BJ (cell line): Measurements from ENCODE around the gene SPDYE5. TPM values are rescaled to one million over a fixed set of nuclear protein-coding genes. Genes with fewer than 3 reads are reported as not detected.
"Not testable (repeated sequence)": the region's sequence is repeated elsewhere in the genome, so short reads cannot be mapped to it uniquely, and the experiment has no call there.

ENCODE experiments used
- CTCF ChIA-PET: fragments of 350-600 bp; formaldehyde crosslinking; extraction: SDS; loops from one replicate; lab custom pipeline; 2021; ENCODE audit warnings: antibody characterized with exemption, inconsistent platforms; lab: Yijun Ruan, JAX
- POLR2A ChIA-PET: fragments of 300-600 bp; sonication (Branson Sonifier 250); formaldehyde crosslinking; extraction: SDS; loops from one replicate; lab custom pipeline; 2021; ENCODE audit warnings: antibody characterized with exemption; lab: Charles Lee
- DNase-seq: peaks from one replicate; pipeline ENCODE4 v3.0.0-alpha.2; 2011; ENCODE audit warnings: low read depth
- H3K27me3 ChIP-seq: 2 replicates; pipeline ENCODE4 v1.6.0; 2011; ENCODE audit warnings: low read length; ENCODE audit not compliant: control insufficient read depth, insufficient read depth
- H3K36me3 ChIP-seq: 2 replicates; pipeline ENCODE4 v1.5.1; 2011; ENCODE audit warnings: low read length; ENCODE audit not compliant: control insufficient read depth, insufficient read depth
- H3K4me3 ChIP-seq: 2 replicates; pipeline ENCODE4 v1.5.1; 2011; ENCODE audit warnings: low read depth, mild to moderate bottlenecking, control low read depth, low read length
- CTCF ChIP-seq: IDR thresholded peaks from 2 replicates; pipeline ENCODE4 v1.5.1; 2011; ENCODE audit warnings: low read depth, mild to moderate bottlenecking, control low read depth, inconsistent platforms, low read length, moderate library complexity; ENCODE audit not compliant: insufficient read depth
- polyA minus RNA-seq: library from RNA; depleted of rRNA, polyadenylated mRNA; stranded (reverse); fragments of >200 nt; gene quantifications from 2 replicates; pipeline ENCODE4 v1.2.3, GENCODE V29; 2011; rRNA and poly(A)+ RNA removed
- polyA plus RNA-seq: library from polyadenylated mRNA; depleted of rRNA; stranded (reverse); fragments of >200 nt; gene quantifications from 2 replicates; pipeline ENCODE4 v1.2.3, GENCODE V29; 2011; rRNA removed

The SPDYE5 gene
- 0.04 TPM in 1 of 2 replicates, not detected in the other for polyA plus RNA-seq
- not detected in 2 replicates for polyA minus RNA-seq

DNA sequence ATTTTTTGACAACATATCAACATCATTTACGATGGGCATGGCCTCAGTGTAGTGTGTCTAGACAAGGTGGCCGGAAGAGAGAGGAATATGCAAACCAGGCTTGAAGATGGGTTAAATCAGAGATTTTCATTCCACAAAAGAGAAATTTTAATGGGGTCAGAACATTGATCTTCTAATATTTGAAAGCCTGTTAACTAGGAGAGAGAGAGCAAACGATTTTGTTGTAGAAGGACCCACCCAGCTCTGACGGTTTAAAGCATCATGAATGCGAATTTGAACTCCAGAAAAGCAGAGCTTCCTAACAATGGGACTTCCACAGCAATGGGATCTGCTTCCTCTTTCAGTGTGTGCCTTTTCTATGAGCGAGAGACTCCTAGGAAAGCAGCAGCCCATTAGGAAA, at the start of gene SPDYE5:
TSS of gene SPDYE5 (plus strand) at position 301 of the 400 bp plus-strand sequence. CDS start 1,728 bp downstream, outside the sequence.
- H3K4me3 ChIP-seq, DNase-seq, H3K36me3 ChIP-seq, CTCF ChIA-PET, POLR2A ChIA-PET, H3K27me3 ChIP-seq: not testable (repeated sequence)

DNA sequence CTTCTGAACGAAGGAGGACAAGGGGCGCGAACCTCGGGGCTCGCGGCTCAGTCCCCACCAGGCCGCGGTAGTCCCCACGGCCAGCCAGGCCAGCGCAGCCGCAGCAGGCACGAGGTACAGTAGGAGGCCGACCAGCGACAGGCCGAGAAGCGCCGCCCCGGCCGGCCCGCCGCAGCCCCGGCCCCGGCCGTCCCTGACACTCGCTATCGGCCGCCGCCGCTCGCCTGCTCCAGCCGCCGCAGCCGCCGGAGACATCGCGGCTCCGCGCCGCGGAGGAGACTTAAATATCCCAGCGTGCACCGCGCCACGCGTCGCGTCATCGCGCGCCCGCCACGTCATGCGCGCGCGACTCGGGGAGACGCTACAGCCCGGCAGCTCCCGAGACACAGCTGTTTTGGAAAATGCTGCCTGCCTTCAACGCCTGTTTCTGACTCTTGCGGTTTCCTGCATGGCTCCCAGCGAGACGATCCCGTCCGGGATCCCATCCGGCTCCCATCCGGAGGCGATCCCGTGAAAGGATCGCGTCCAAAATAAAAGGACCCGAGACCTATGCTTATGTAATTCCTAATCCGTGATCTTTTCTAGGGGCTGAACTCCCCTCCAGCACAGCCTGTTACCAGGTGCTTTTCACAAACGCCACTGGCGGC, 49.5 kb upstream of the SPDYE5 start:
- DNase-seq: peak; percentile 0
- POLR2A ChIA-PET, CTCF ChIA-PET, H3K36me3 ChIP-seq, H3K27me3 ChIP-seq: not testable (repeated sequence)
- peak overlapping the region; percentile 50 for H3K4me3 ChIP-seq

- DNase-seq, H3K36me3 ChIP-seq, CTCF ChIA-PET, H3K4me3 ChIP-seq, H3K27me3 ChIP-seq, POLR2A ChIA-PET: not testable (repeated sequence)
Measured at GRCh38 chr7:75449946-75450345, 42.2 kb upstream of the SPDYE5 start.

DNA sequence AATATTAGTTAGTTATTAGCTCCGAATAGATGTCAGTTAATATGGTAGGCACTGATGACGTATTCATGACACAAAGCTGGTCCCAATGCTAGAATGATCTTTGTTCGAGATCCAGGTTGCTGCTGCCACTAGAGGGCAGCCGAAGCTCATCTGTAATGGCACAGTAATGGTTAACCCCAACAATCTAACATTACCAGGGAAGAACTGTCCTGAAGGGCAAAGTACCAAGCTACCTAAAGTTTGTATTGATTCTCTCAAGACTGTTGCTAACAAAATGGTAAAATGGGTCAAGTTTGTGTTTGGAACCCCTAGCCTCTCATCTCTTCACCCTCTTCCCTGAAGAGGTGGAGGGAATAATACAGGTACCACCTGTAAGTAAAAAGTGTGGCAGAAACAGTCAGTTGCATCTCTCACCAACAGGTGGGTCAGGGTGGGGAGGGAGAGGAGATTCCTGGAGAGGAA, 39.6 kb upstream of the SPDYE5 start:
- H3K36me3 ChIP-seq, CTCF ChIA-PET: not testable (repeated sequence)
- peak; percentile 35 for TF ChIP-seq CTCF

GRCh38 chr7:75456403-75456802, 35.7 kb upstream of the SPDYE5 start:
- CTCF ChIA-PET, POLR2A ChIA-PET, DNase-seq: not testable (repeated sequence)

More for the DNA sequence above, 39.6 kb upstream of the SPDYE5 start:
- DNase-seq, H3K27me3 ChIP-seq, POLR2A ChIA-PET, H3K4me3 ChIP-seq: not testable (repeated sequence)

DNA sequence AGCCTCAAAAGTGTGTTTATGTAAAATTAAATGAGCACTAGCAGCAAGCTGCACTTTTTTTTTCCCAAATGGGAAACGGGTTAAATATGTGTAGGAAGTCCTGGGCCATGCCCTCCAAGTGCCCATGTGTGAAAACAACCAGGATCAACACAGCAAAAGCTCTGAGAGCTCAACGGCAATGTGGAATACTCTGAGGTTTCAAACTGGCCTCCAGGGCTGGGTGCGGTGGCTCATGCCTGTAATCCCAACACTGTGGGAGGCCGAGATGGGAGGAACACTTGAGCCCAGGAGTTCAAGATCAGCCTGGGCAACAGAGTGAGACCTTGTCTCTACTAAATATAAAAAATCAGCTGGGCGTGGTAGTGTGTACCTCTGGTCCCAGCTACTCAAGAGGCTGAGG, 34.1 kb upstream of the SPDYE5 start:
- DNase-seq, H3K36me3 ChIP-seq, H3K27me3 ChIP-seq, CTCF ChIA-PET, POLR2A ChIA-PET, H3K4me3 ChIP-seq: not testable (repeated sequence)

More at GRCh38 chr7:75456403-75456802, 35.7 kb upstream of the SPDYE5 start:
- not testable (repeated sequence) for H3K4me3 ChIP-seq, H3K36me3 ChIP-seq, H3K27me3 ChIP-seq

- DNase-seq, H3K27me3 ChIP-seq, H3K4me3 ChIP-seq, POLR2A ChIA-PET, H3K36me3 ChIP-seq, CTCF ChIA-PET: not testable (repeated sequence)
Measured at GRCh38 chr7:75460541-75460940, 31.6 kb upstream of the SPDYE5 start.

- H3K4me3 ChIP-seq, CTCF ChIA-PET, H3K36me3 ChIP-seq, H3K27me3 ChIP-seq, POLR2A ChIA-PET, DNase-seq: not testable (repeated sequence)
Measured at GRCh38 chr7:75470166-75470565, 22.0 kb upstream of the SPDYE5 start.

DNA sequence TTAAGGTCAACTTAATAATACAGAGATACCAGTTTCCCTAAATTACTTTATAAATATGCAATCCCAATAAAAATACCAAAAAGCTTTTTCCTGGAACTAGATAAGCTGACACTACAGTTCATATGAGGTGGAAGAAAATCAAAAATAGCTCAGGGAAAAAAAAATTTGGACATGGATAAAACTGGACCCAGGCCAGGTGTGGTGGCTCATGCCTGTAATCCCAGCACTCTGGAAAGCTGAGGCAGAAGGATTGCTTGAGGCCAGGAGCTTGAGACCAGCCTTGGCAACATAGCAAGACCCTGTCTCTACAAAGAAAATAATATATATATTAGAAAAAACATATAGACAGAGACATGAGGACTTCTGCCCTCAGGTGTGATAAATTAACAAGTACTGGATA, 14.7 kb upstream of the SPDYE5 start:
- POLR2A ChIA-PET, CTCF ChIA-PET, H3K36me3 ChIP-seq, H3K27me3 ChIP-seq, H3K4me3 ChIP-seq, DNase-seq: not testable (repeated sequence)

- H3K27me3 ChIP-seq, POLR2A ChIA-PET, DNase-seq, H3K4me3 ChIP-seq, H3K36me3 ChIP-seq, CTCF ChIA-PET: not testable (repeated sequence)
Measured at GRCh38 chr7:75480313-75480712, 11.8 kb upstream of the SPDYE5 start.

DNA sequence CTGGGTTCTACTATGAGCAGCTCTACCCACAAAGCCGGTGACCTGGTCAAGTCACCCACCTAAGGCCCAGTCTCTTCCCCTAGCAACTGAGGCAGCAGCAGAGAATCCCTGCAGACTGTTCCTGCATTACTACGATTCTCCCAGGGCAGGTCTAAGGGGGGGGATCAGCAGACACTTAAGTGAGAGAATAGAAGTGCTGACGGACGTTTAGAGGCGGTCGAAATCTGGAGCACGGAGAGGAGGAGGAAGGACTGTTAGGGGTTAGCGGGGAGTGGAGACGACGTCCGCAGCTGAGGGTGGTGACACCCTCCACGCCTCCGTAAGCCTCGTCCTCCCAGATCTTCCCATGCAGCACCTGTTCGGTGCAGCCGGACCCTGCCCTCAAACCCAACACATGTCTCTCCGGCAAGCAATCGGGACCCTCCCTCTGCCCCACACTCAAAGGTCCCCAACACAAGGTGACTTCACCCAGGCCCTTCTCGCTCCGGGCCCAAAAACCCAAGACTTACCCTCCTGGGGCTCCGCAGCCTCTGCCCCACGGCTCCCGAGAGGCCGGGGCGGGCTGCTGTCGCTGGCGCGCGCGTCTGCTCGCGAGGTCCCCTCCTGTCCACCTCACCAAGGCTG, 6.7 kb upstream of the SPDYE5 start:
- H3K27me3 ChIP-seq, H3K36me3 ChIP-seq, CTCF ChIA-PET, DNase-seq, POLR2A ChIA-PET: not testable (repeated sequence)
- peak overlapping the region; percentile 77 for H3K4me3 ChIP-seq
